Fibroblast of lung (primary cell): ENCODE data around the gene SPTAN1. TPM values are rescaled to one million over a fixed set of nuclear protein-coding genes. Genes with fewer than 3 reads are reported as not detected.
A peak's percentile ranks its signal among the peaks of the same experiment; 100 is the strongest.
"Not testable (repeated sequence)": the region's sequence is repeated elsewhere in the genome, so short reads cannot be mapped to it uniquely, and the experiment has no call there.

ENCODE experiments used
- DNase-seq, 2 donors: peaks; one replicate each; pipeline versions ENCODE4 v3.0.0 to v3.0.0-alpha.2; 2010; ENCODE audit warnings: low read depth in 2 of 2
- H2AFZ ChIP-seq: 2 replicates; pipeline ENCODE4 v1.5.1; 2012; ENCODE audit warnings: low read length, control low read depth, inconsistent platforms
- H3K27ac ChIP-seq: 2 replicates; pipeline ENCODE4 v1.5.1; 2011; ENCODE audit warnings: low read length, control low read depth; ENCODE audit not compliant: insufficient read depth
- H3K27me3 ChIP-seq: 2 replicates; pipeline ENCODE4 v1.5.1; 2011; ENCODE audit warnings: mild to moderate bottlenecking, low read length; ENCODE audit not compliant: control insufficient read depth, insufficient read depth
- H3K36me3 ChIP-seq: 2 replicates; pipeline ENCODE4 v1.5.1; 2011; ENCODE audit warnings: low read length; ENCODE audit not compliant: control insufficient read depth, insufficient read depth
- H3K4me1 ChIP-seq: 2 replicates; pipeline ENCODE4 v1.5.1; 2011; ENCODE audit warnings: low read length; ENCODE audit not compliant: control insufficient read depth, insufficient read depth; ENCODE audit errors: extremely low read depth
- H3K4me2 ChIP-seq: 2 replicates; pipeline ENCODE4 v1.5.1; 2011; ENCODE audit warnings: low read length, control low read depth; ENCODE audit not compliant: insufficient read depth; ENCODE audit errors: extremely low read depth
- H3K4me3 ChIP-seq, 4 experiments: fragments of 200-600 bp in 1 of 4; sonication (generic) in 1 of 4; replicated peaks in 1 of 4; 2 replicates each; pipeline ENCODE4 v1.5.1; 2011 to 2016; ENCODE audit warnings: low read length in 4 of 4, low read depth in 3 of 4, mild to moderate bottlenecking in 3 of 4, control low read depth in 2 of 4, inconsistent platforms in 1 of 4, mixed read lengths in 1 of 4; ENCODE audit not compliant: insufficient read depth in 1 of 4; ENCODE audit errors: control extremely low read depth in 1 of 4
- H3K79me2 ChIP-seq: 2 replicates; pipeline ENCODE4 v1.5.1; 2012; ENCODE audit warnings: mild to moderate bottlenecking, low read length, inconsistent platforms; ENCODE audit not compliant: control insufficient read depth, insufficient read depth
- H3K9ac ChIP-seq: 2 replicates; pipeline ENCODE4 v1.5.1; 2011; ENCODE audit warnings: mild to moderate bottlenecking, low read length, control low read depth; ENCODE audit not compliant: insufficient read depth
- H3K9me3 ChIP-seq: 2 replicates; pipeline ENCODE4 v1.5.1; 2012; ENCODE audit warnings: low read depth, low read length; ENCODE audit not compliant: control insufficient read depth, insufficient read depth
- H4K20me1 ChIP-seq: 2 replicates; pipeline ENCODE4 v1.5.1; 2011; ENCODE audit warnings: low read length; ENCODE audit not compliant: control insufficient read depth, insufficient read depth; ENCODE audit errors: extremely low read depth
- CTCF ChIP-seq, 2 donors: IDR thresholded peaks in 1 of 2; conservative IDR thresholded peaks in 1 of 2; 1 replicate in 1 of 2; 2 replicates in 1 of 2; pipeline ENCODE4 v1.5.1; 2011 to 2012; ENCODE audit warnings: low read length in 2 of 2, control low read depth in 1 of 2, inconsistent platforms in 1 of 2, low read depth in 1 of 2, mild to moderate bottlenecking in 1 of 2
- EZH2 ChIP-seq: IDR thresholded peaks from 2 replicates; pipeline ENCODE4 v1.5.1; 2012; ENCODE audit warnings: low read length, control low read depth, mild to moderate bottlenecking; ENCODE audit errors: missing control alignments
- polyA minus RNA-seq: library from RNA; depleted of rRNA, polyadenylated mRNA; stranded (reverse); fragments of >200 nt; gene quantifications from 2 replicates; pipeline ENCODE4 v1.2.3, GENCODE V29; 2011; ENCODE audit warnings: low replicate concordance
- polyA plus RNA-seq, 2 donors: library from polyadenylated mRNA; depleted of rRNA in 1 of 2; stranded (reverse) in 1 of 2; unstranded in 1 of 2; fragments of >200 nt; gene quantifications; 2 replicates each; pipeline ENCODE4 v1.2.1, GENCODE V29; 2011 to 2012; ENCODE audit warnings: missing spikeins in 1 of 2
- total RNA-seq: library from RNA; depleted of rRNA; stranded (reverse); fragments of >200 nt; gene quantifications from 2 replicates; pipeline ENCODE4 v1.2.1, GENCODE V29; 2014

Gene SPTAN1
- total RNA-seq (229 and 518 TPM in 2 replicates), polyA plus RNA-seq (189 and 207 TPM in 2 replicates), polyA minus RNA-seq (1,388 and 1,572 TPM in 2 replicates)
- polyA plus RNA-seq (2012): 290 and 299 TPM in 2 replicates

GRCh38 chr9:128552153-128552743 lies at the start of gene SPTAN1:
TSS of gene SPTAN1 (plus strand) at chr9:128552587. CDS start at chr9:128566741, 14,154 bp downstream.
- Histone ChIP-seq H3K27ac (peak within 1 kb of the TSS; percentile 89), H3K4me2 (peak within 1 kb of the TSS; percentile 99), H3K4me3 (peak within 1 kb of the TSS; percentile 78 to 99 (median 86)), H2AFZ (no peak within 1 kb of the TSS), H3K9me3 (no peaks in the 10 kb centered on the region), H3K79me2 (peaks cover 46% of the 10 kb centered on the region), H3K4me1 (peaks cover 21% of the 10 kb centered on the region), H3K27me3 (no peaks in the 10 kb centered on the region), H3K36me3 (no peaks in the 10 kb centered on the region), H3K9ac (peak within 1 kb of the TSS; percentile 74), H4K20me1 (no peaks in the 10 kb centered on the region)
- TF ChIP-seq EZH2: no peak
- TF ChIP-seq CTCF (conservative IDR thresholded peaks at IDR 0.05 in 1 of 2, IDR thresholded peaks at IDR 0.05 in 1 of 2; ENCODE audit: low read depth in 1 of 2, low read length in 2 of 2): no peak
- peak; percentile 88 to 90 for DNase-seq

- not testable (repeated sequence) for H3K4me2 ChIP-seq, H3K27me3 ChIP-seq, H3K9me3 ChIP-seq, H3K4me3 ChIP-seq, H3K36me3 ChIP-seq, H4K20me1 ChIP-seq, H3K9ac ChIP-seq, H2AFZ ChIP-seq, H3K27ac ChIP-seq, H3K4me1 ChIP-seq, H3K79me2 ChIP-seq, DNase-seq
These were observed 49.0 kb upstream of the SPTAN1 start for GRCh38 chr9:128503415-128503825.

- Histone ChIP-seq H3K27me3 (no peaks in the 10 kb centered on the region), H3K4me3 (peak overlapping the region; percentile 74 to 99 (median 94)), H3K4me2 (peak overlapping the region; percentile 82), H3K79me2 (peaks cover 9% of the 10 kb centered on the region), H3K9me3 (no peaks in the 10 kb centered on the region), H3K9ac (no peak overlapping the region), H4K20me1 (no peaks in the 10 kb centered on the region), H2AFZ (no peak overlapping the region), H3K4me1 (peaks cover 2% of the 10 kb centered on the region), H3K36me3 (peaks cover 3% of the 10 kb centered on the region), H3K27ac (no peak overlapping the region)
- TF ChIP-seq CTCF (conservative IDR thresholded peaks at IDR 0.05 in 1 of 2, IDR thresholded peaks at IDR 0.05 in 1 of 2; ENCODE audit: low read depth in 1 of 2, low read length in 2 of 2) (no peak), EZH2 (no peak)
- peak; percentile 17 to 36 for DNase-seq
These were observed 48.5 kb upstream of the SPTAN1 start for GRCh38 chr9:128503870-128504269.
